Measurements from ENCODE around the gene STS. TPM values are rescaled to one million over a fixed set of nuclear protein-coding genes. Genes with fewer than 3 reads are reported as not detected.

The STS gene
- total and polyA plus RNA-seq, 10 of the 15 experiments (the other 5 are each of a cell fraction or from before 2014, with no cell fraction given) = 1.6 to 19.4 (median 4.7) TPM

DNA sequence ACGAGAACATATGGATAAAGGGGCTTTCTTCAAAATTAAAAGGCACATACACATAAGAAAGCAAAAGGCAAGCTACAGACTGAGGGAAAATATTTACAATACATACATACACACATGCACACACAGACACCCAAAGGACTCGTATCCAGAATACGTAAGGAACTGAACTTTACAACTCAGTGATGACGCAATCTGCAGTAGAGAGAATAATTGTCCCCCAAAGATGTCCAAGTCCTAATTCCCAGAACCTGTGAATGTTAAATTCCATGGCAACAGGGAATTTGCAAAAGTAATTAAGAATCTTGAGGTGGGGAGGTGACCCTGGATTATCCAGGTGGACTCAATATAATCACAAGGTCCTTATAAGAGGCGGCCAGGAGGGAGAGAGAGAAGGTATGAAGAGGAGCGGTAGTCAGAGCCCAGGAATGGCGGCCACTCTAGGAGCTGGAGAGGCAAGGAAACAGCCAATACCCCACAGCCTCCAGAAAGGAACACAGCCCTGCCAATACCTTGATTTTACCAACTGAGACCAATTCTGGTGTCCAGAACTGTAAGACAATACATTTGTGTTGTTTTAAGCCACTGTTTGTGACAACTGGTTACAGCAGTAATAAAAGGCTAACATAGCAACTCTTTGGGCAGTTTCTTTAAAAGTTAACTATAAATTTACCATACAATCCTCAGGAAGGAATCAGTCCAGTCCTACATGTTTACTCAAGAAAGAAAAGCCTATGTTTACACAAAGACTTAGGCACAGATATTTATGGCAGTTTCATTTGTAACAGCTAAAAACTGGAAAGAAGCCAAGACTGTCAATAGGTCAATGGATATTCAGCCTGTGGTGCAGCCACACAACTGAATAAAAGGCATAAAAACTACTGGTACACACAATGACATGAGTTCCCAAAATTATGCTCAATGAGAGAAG, 27.3 kb upstream of the STS start:
- ChIA-PET POLR2A (interaction anchor here (0.6 to 2.3 kb wide), 4 partner anchors 14 to 72 kb away, joined by 3 to 8 read pairs (median 4); no protein-coding TSS in a partner anchor), RAD21 (ENCODE audit: unreplicated experiment) (interaction anchor here (0.6 kb wide), 1 partner anchor 48 kb away, joined by 3 read pairs; no protein-coding TSS in a partner anchor), CTCF (interaction anchor here (1.3 to 1.8 kb wide), 4 partner anchors 11 to 26 kb away, joined by 3 to 5 read pairs (median 4); no protein-coding TSS in a partner anchor), SMC1A (ENCODE audit: uncharacterized antibody, unreplicated experiment) (interaction anchor here (0.9 to 2.0 kb wide), 8 partner anchors 10 to 33 kb away, joined by 3 to 7 read pairs (median 4); no protein-coding TSS in a partner anchor)
- DNase-seq (ENCODE audit: low read depth, low spot score) (no peak), FAIRE-seq (no peak), ATAC-seq (peak; percentile 16; the same call in 2 of the 3 replicates)
- H3K9me3 ChIP-seq (replicated peaks; ENCODE audit: control insufficient read depth, insufficient read depth, low read length) = peaks cover 2% of the 10 kb centered on the region; the same call in 1 of the 3 replicates
- H3K27me3 ChIP-seq (replicated peaks in 1 of 2; ENCODE audit: control insufficient read depth in 2 of 2, insufficient read depth in 2 of 2, low read length in 1 of 2) = no peaks in the 10 kb centered on the region
- BruUV-seq (replicated peaks) = no TSS peak
- 98% methylated on average over 7 of the region's 7 CpGs for WGBS (ENCODE audit: insufficient coverage, insufficient replicate concordance, low lambda C conversion rate, missing lambda C conversion rate)
- H3K4me1 ChIP-seq (ENCODE audit: control insufficient read depth, insufficient read depth, low read length) = peaks cover 49% of the 10 kb centered on the region
- H3K9ac ChIP-seq (ENCODE audit: control insufficient read depth, insufficient read depth, low read length) = no peak overlapping the region
- TF ChIP-seq, protein P1, sequence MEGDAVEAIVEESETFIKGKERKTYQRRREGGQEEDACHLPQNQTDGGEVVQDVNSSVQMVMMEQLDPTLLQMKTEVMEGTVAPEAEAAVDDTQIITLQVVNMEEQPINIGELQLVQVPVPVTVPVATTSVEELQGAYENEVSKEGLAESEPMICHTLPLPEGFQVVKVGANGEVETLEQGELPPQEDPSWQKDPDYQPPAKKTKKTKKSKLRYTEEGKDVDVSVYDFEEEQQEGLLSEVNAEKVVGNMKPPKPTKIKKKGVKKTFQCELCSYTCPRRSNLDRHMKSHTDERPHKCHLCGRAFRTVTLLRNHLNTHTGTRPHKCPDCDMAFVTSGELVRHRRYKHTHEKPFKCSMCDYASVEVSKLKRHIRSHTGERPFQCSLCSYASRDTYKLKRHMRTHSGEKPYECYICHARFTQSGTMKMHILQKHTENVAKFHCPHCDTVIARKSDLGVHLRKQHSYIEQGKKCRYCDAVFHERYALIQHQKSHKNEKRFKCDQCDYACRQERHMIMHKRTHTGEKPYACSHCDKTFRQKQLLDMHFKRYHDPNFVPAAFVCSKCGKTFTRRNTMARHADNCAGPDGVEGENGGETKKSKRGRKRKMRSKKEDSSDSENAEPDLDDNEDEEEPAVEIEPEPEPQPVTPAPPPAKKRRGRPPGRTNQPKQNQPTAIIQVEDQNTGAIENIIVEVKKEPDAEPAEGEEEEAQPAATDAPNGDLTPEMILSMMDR (IDR thresholded peaks at IDR 0.05 in 2 of 3, conservative IDR thresholded peaks at IDR 0.05 in 1 of 3; ENCODE audit: control insufficient read depth in 2 of 3, extremely low read depth in 1 of 3, insufficient read depth in 1 of 3, low read depth in 3 of 3, low read length in 3 of 3) = no peak
- TF ChIP-seq RUNX3 (IDR thresholded peaks at IDR 0.05; ENCODE audit: low read length) (0 out of 2 replicates have a peak, but pooled peaks have one; percentile 33), MTA2 (IDR thresholded peaks at IDR 0.05; ENCODE audit: low read depth) (peak; percentile 25; the same call in 1 of the 2 replicates), SMAD1 (IDR thresholded peaks at IDR 0.05; ENCODE audit: low read depth, partially characterized antibody) (peak; percentile 69), NR2F1 (conservative IDR thresholded peaks at IDR 0.05) (peak; percentile 85), PAX5 (IDR thresholded peaks at IDR 0.05; ENCODE audit: borderline replicate concordance, low read depth, low read length) (no peak)
- TF ChIP-seq, protein P2, sequence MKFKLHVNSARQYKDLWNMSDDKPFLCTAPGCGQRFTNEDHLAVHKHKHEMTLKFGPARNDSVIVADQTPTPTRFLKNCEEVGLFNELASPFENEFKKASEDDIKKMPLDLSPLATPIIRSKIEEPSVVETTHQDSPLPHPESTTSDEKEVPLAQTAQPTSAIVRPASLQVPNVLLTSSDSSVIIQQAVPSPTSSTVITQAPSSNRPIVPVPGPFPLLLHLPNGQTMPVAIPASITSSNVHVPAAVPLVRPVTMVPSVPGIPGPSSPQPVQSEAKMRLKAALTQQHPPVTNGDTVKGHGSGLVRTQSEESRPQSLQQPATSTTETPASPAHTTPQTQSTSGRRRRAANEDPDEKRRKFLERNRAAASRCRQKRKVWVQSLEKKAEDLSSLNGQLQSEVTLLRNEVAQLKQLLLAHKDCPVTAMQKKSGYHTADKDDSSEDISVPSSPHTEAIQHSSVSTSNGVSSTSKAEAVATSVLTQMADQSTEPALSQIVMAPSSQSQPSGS (IDR thresholded peaks at IDR 0.05; ENCODE audit: low read length) = 0 out of 2 replicates have a peak, but pooled peaks have one; percentile 27
- peaks cover 24% of the 10 kb centered on the region for H3K79me2 ChIP-seq (ENCODE audit: control insufficient read depth, insufficient read depth, low read length)
- H3K36me3 ChIP-seq (ENCODE audit: control insufficient read depth in 2 of 2, insufficient read depth in 2 of 2, low read length in 1 of 2) = peaks cover 0 to 4% of the 10 kb centered on the region in 2 experiments; a peak in 2 of 4 replicates
- in situ Hi-C loops (cut with MboI) (no loop called here), intact Hi-C loops (cut with micrococcal nuclease; ENCODE audit: unreplicated experiment) (no loop called here)
- no peak overlapping the region for H3K4me3 ChIP-seq
- no peak overlapping the region for H2AFZ ChIP-seq (ENCODE audit: control insufficient read depth, low read depth, low read length)
- no peaks in the 10 kb centered on the region for H4K20me1 ChIP-seq (ENCODE audit: control insufficient read depth, insufficient read depth)
- peak overlapping the region; percentile 62 for H3K4me2 ChIP-seq (ENCODE audit: control insufficient read depth, insufficient read depth)
- peak overlapping the region; percentile 29 for H3K27ac ChIP-seq (ENCODE audit: control insufficient read depth, insufficient read depth)

Measured in GM12878 (cell line).